PFSK-1 (cell line): ENCODE results near the gene PEAK3.

ENCODE experiments used
- POLR2AphosphoS5 ChIP-seq: IDR thresholded peaks from 2 replicates; pipeline ENCODE4 v1.6.1; 2012; ENCODE audit warnings: low read depth, mild to moderate bottlenecking, control low read depth, low read length, moderate library complexity
- TF ChIP-seq, protein P1 (sequence below), 2 experiments: IDR thresholded peaks; 2 replicates each; pipeline versions ENCODE4 v1.6.1 to v1.8.0; 2011 to 2012; ENCODE audit warnings: low read depth in 2 of 2, low read length in 2 of 2, control low read depth in 1 of 2, inconsistent platforms in 1 of 2, mild to moderate bottlenecking in 1 of 2, moderate library complexity in 1 of 2; ENCODE audit not compliant: insufficient read depth in 1 of 2

DNA sequence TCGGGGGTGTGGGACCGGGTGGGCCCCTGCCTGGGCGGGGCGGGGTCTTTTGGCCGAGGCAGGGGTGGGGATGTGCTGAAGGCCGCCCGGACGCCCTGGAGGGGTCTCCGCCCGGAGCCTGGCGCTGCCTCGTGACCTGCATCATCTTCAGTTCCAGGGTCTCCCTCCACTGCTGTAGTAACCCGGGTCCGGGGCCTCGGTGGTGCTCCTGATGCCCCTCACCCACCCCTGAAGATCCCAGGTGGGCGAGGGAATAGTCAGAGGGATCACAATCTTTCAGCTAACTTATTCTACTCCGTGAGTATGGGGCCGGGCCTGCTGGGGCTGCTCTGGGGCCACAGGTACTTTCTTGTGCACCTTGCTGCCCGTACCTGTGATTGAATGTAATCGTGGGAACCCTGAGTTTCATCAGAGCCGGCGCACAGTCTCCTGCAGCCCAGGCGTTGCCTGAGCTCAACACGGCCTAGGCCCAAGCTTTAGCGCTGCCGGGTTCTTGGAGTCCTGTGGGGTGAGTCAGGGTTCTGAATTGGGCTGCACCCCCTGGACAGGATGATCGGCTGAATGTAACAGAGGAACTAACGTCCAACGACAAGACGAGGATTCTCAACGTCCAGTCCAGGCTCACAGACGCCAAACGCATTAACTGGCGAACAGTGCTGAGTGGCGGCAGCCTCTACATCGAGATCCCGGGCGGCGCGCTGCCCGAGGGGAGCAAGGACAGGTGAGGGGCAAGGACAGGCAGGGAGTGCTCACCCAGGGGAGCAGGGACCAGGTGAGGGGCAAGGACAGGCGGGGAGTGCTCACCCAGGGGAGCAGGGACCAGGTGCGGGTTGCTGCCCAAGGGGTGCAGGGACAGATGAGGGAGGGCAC is 10.5 kb downstream of the PEAK3 start:
- TF ChIP-seq, protein P1, sequence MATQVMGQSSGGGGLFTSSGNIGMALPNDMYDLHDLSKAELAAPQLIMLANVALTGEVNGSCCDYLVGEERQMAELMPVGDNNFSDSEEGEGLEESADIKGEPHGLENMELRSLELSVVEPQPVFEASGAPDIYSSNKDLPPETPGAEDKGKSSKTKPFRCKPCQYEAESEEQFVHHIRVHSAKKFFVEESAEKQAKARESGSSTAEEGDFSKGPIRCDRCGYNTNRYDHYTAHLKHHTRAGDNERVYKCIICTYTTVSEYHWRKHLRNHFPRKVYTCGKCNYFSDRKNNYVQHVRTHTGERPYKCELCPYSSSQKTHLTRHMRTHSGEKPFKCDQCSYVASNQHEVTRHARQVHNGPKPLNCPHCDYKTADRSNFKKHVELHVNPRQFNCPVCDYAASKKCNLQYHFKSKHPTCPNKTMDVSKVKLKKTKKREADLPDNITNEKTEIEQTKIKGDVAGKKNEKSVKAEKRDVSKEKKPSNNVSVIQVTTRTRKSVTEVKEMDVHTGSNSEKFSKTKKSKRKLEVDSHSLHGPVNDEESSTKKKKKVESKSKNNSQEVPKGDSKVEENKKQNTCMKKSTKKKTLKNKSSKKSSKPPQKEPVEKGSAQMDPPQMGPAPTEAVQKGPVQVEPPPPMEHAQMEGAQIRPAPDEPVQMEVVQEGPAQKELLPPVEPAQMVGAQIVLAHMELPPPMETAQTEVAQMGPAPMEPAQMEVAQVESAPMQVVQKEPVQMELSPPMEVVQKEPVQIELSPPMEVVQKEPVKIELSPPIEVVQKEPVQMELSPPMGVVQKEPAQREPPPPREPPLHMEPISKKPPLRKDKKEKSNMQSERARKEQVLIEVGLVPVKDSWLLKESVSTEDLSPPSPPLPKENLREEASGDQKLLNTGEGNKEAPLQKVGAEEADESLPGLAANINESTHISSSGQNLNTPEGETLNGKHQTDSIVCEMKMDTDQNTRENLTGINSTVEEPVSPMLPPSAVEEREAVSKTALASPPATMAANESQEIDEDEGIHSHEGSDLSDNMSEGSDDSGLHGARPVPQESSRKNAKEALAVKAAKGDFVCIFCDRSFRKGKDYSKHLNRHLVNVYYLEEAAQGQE (IDR thresholded peaks at IDR 0.05; ENCODE audit: insufficient read depth in 1 of 2, low read depth in 2 of 2, low read length in 2 of 2), result no peak
- TF ChIP-seq POLR2AphosphoS5, result no peak
